Glomerular visceral epithelial cell (primary cell): ENCODE results near the gene MAML2.
A peak's percentile ranks its signal among the peaks of the same experiment; 100 is the strongest.

Experiments
- DNase-seq: peaks from one replicate; pipeline ENCODE4 v3.0.0-alpha.2; 2016; ENCODE audit errors: extremely low spot score

Gene MAML2

DNA sequence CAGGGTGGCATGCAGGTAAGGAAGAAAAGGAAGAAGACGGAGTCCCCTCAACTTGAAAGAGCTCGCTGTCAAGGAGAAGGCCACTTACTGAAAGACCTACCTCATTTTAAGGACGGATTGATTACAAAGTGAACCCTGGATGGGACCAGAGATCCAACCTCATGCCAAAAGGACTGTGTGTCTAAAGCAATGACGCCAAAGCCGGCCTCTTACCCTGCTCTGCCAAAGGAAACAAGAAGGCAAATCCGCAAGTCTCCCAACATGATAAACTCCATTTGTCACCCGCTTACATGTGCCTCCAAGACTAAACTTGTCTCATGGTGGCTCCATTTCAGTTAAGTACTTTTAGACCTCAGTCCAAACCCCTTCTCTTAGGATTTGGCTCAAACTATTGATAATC, 270.4 kb downstream of the MAML2 start:
- DNase-seq, result no peak

DNA sequence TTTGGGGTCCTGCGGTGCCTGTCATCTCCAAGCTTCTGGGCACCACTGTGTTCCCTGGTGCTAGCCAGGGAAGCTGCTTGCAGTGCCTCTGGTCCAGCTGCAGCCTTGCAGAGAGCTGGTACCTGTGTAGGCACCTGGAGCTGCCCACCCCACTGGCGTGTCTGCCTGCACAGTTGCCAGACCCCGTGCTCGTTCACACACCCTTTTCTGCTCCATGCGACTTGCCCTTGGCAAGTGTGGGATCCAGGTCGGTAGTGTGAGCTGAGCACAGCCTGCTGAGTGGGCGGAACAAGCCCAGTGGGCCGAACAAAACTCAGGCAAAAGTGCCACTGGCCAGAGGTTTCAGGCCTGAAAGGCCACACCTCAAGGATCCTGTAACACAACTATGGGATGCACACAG, 272.5 kb downstream of the MAML2 start:
- no peak for DNase-seq

DNA sequence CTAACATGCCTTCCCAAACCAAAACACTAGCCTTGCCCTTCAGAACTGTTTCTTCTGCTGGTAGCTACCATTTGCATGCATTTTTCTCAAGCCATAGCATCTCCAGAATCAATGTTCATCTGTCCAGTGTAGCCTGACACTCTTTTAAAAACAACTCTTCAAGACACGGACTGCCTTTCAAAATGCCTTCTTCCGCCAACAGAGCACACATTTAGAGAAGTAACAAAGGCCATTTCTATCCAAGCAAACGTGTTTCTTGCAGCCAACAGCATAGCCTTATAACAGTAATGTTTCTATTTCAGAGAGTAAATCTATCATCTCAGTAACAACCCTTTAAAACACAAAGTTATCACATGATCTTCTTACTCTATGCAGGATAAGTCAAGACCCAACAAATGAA, 275.8 kb downstream of the MAML2 start:
- DNase-seq, result no peak

DNA sequence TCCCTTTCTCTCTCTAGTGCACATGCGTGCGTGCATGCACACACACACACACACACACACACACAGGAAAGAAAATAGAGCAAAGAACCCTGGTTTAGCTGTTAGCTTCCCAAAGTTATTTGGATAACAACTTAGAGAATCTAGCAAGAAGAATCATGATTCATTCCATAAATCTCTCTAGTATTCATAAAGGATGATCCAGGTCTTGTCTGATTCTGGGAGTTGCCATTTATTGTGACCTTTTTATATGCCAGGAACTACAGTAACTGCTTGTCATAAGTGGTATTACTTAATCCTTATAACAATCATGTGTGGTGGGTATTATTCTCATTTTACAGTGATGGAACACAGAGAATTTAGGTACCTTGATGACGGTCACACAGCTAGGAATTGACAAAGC, 277.6 kb downstream of the MAML2 start:
- no peak for DNase-seq

- no peak for DNase-seq
These were observed 279.1 kb downstream of the MAML2 start for GRCh38 chr11:96063886-96064285.

DNA sequence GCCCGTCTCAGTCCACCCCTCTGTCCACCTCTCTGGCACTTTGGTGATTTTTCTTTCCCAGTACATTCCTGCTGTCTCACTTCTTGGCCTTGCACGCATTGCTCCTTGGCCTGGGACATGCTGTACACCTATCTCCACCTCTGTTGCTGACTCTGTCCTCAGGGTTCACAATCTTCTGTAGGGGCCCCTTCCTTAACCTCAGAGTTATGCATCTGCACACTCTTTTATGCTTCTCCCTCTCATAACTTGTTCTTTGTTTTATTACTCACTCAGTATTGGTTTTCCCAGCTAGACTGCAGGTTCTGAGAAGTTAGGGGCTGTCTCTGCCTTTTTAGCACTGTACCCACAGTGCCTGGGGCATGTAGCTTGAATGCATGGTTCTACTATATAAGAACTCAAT, 279.9 kb downstream of the MAML2 start:
- no peak for DNase-seq

DNA sequence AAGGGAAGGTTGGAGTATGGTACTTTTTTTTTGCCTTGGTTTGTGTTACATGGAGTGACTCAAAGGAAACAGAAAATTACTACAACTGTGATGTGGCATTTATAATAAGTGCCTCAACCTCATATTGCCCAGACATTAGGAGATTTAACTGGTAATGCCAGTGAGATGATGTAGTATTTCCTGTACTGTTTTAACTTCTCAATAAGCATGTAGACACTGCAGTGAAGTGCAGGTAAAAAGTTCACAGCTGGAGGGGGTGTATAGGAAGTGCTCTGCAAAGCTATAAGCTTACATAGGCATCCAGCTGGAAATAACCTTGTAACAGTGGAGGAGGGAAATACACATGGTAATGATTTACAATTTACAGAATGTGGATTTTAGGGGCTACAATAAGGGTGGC, 280.9 kb downstream of the MAML2 start:
- peak; percentile 59 for DNase-seq

- no peak for DNase-seq
These were observed 281.3 kb downstream of the MAML2 start for GRCh38 chr11:96061730-96062129.

GRCh38 chr11:96061069-96061468, 281.9 kb downstream of the MAML2 start:
- DNase-seq, result no peak

DNA sequence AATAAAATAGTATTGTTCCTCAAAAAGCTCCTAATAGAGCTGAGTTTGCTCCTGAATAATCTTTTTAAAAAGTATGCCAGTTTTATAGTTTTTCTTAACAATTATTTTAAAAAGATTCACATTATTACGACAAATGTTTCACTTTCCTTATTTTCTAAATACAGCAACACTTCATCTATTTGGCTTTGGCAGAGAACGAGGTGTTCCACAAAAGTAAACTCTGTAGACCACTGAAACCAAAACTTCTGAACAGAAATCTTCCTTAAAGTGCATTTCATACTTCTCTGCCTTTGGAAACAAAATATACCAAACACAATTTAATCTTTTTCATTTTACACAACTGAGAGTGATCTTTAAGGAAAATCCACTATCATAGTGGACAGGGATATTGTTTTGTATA, 285.5 kb downstream of the MAML2 start:
- DNase-seq, result no peak

DNA sequence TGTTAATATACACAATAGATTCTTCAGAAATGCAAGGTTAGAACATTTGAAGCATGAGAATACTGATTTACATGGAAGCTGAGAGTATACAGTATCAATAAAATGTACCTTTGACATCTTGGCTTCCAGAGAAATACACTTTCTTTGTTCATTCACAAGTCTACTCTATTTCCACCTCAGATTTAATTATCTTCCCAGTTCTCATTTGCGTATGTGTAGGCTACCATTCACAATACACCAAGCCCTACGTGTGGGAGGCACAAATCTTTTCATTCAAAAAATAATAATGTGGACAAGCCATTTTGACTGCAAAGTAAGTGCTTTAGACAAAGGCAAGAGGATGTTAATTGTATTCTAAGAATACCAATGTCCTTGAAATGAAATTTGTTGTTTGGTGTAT, 286.4 kb downstream of the MAML2 start:
- no peak for DNase-seq

DNA sequence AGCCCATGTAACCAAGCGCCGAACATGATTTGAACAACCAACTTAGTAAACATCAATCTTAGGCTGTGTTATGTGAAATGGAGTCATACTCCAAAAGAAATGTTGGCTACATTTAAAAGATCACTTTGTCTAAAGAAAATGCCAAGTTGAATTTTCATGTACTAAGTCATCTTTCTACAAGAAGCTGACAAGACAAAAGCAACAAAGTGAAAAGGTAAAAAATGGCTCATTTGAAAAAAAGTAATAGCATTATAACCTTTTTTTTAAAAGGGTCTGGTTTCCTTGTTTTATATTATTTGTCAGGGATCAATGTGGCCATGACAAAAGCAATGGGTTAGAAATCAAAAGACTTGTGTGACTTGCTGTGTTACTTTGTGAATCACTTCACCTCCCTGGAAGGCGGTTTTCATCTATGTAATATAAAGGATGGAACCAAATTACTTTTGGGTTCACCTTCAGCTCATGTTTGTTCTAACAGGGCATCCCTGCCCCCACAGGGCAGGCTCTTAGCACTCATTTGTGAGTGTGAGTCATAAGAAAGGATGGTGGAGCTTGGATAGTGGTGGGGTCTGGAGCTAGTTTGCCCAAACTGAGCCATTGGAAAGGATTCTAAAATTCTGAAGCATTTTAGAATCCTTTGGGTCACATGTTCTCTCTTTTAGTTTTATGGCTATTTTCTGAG, 287.1 kb downstream of the MAML2 start:
- DNase-seq, result peak; percentile 73

GRCh38 chr11:96054870-96055705, 287.9 kb downstream of the MAML2 start:
- peak; percentile 28 for DNase-seq

GRCh38 chr11:96052921-96053651, 289.9 kb downstream of the MAML2 start:
- DNase-seq, result peak; percentile 20

DNA sequence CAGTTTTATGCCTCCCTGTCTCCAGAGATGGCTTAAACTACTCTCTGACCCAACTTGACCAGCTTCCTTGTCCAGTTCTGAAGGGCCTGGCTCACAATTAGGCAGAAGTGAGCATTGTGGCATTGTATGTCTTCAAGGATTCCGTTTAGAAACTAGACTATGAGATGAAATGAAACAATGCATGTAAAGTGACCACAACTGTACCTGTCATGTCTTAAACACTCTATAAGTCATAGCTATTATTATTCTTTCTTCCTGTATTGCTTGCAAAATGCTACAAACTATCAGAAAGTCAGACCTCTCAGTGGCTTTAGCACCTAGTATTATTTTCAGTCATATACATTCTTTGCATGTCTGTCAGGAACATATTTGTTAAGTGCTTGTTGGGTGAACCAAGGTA, 291.2 kb downstream of the MAML2 start:
- no peak for DNase-seq

- DNase-seq, result no peak
These were observed 292.4 kb downstream of the MAML2 start for GRCh38 chr11:96050435-96051182.

GRCh38 chr11:96049426-96049825, 293.6 kb downstream of the MAML2 start:
- no peak for DNase-seq

DNA sequence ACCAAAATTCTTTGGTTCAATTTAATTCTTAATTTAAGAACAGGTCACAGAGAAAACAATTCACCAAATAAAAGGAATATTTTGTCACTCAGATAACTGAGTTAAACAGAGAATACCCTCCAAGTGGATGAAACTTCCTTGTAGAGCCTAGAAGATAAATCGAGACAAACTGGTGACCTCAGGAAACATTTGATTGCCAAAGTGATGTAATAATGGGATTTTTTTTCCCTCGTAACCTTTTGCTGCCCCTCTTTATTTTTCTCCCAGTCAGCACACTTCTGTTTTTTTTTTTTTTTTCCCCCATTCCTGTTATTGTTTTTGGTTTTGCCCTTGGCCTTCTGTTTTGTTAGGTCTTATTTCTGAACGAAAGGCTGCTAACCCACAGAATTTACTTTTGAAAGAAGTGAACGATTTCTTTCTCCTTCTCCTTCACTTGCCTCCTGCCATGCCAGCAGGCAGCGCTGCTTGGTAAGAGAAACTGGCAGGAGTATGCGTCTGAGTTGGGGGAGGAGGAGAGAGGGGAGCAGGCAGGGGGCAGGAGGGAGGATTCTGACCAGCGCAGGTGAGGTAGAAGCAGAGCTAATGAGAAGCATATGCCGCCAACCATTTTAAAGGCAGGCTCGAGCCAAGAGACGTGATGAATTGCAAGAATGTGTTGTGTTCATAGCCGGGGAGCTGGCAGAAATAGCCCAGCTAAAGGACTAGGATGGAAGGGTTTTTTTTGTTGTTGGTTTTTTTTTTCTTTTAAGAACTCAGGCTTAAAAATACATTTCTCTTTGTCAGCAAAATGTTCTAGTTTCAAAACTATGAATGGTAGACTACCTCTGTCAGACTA, 297.2 kb downstream of the MAML2 start:
- DNase-seq, result peak; percentile 35

GRCh38 chr11:96044747-96045146, 298.2 kb downstream of the MAML2 start:
- no peak for DNase-seq

- DNase-seq, result no peak
These were observed 298.7 kb downstream of the MAML2 start for GRCh38 chr11:96044311-96044710.

DNA sequence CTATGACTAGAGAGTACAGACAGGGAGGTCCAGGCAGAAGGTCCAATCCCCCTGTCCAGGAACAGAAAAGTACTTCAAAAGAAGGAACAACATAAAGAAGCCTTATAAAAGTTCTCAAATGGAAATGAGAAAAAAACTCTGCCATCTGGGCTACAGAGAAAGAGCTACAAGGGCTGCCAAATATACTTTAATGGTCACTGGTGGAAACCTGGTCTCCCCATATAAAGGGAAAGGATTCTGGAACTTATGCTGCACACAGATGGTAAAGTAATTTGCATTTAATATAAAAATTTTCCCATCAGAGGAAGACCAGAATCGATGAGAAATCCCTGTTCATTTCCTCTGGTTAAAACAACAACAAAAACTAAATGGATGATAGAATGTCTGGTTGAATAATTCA, 299.7 kb downstream of the MAML2 start:
- DNase-seq, result no peak
